Adipose tissue (tissue), 3 donors: ENCODE measurements around the gene TMED8. TPM values are rescaled to one million over a fixed set of nuclear protein-coding genes. Genes with fewer than 3 reads are reported as not detected.
A peak's percentile ranks its signal among the peaks of the same experiment; 100 is the strongest.
"Not testable (repeated sequence)": the region's sequence is repeated elsewhere in the genome, so short reads cannot be mapped to it uniquely, and the experiment has no call there.

Source experiments
- H3K27ac ChIP-seq: one replicate; pipeline ENCODE4 v1.5.1; 2013; ENCODE audit warnings: low read depth, low read length
- WGBS, 3 donors: extraction: QIAGEN DNeasy Blood & Tissue Kit; methylation state at CpG; one replicate each; pipeline ENCODE4 v1.1.7; 2013; 5-methylcytosine and 5-hydroxymethylcytosine counted together
- polyA plus RNA-seq, 3 donors: library from polyadenylated mRNA; stranded (reverse); fragments of 200-250 nt; gene quantifications; one replicate each; pipeline ENCODE4 v1.2.3, GENCODE V29; 2013
- donor health status: healthy with polysubstance abuse.
- donor health status: Bipolar disorder and iron deficiency.
- donor health status: healthy.

Gene TMED8, protein sequence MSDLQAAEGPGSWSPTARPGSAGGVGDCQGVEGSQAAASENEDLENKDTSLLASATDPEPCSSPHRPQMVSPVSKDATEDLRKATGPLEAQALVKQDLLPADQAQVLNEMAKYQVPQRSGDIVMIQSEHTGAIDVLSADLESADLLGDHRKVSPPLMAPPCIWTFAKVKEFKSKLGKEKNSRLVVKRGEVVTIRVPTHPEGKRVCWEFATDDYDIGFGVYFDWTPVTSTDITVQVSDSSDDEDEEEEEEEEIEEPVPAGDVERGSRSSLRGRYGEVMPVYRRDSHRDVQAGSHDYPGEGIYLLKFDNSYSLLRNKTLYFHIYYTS
- 1 to 10 TPM; 3.0 to 6.4 (median 4.2) TPM for polyA plus RNA-seq

DNA sequence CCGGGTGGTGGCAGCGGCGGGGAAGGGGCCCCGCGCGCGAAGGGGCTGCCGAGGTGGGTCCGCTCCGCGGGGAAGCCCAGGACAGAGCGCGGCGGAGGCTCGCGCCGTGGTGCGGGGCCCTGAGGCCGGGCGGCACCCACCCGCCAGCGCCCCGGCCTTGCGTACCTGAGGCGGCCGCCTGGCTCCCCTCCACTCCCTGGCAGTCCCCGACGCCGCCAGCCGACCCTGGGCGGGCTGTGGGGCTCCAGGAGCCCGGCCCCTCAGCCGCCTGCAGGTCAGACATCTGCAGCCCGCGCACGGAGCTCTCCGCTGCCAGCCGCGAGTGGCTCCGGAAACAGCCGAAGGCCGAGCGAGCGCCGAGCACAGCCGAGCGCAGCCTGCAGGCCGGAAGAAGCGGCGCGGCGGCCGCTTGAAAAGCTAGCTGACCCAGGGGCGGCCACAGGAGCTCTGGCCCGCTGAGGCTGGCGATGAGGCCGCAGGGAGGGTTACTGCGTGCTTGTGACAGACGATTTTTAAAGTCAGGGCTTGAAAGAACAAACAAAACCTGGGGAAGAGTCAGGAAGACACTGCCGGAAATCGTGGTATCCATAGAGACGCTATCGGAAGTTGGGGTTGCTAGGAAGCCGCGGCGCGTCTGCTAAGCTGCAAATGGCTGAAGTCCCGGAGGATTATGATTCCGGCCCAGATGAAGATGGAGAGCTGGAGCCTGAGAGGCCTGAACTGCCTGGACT, at the start of gene TMED8, which contains the start of gene SAMD15:
Gene TMED8, minus strand, starts transcription at position 324 of the 731 bp plus-strand sequence. Its CDS starts 41 bp downstream, at position 283.
Gene SAMD15, plus strand, starts transcription at position 609 of the 731 bp plus-strand sequence. Its CDS starts 40 bp downstream, at position 649.
- no peak within 1 kb of the TSS for H3K27ac ChIP-seq
- 0% methylated on average over 51 to 69 of the region's 69 CpGs for WGBS, 3 donors

DNA sequence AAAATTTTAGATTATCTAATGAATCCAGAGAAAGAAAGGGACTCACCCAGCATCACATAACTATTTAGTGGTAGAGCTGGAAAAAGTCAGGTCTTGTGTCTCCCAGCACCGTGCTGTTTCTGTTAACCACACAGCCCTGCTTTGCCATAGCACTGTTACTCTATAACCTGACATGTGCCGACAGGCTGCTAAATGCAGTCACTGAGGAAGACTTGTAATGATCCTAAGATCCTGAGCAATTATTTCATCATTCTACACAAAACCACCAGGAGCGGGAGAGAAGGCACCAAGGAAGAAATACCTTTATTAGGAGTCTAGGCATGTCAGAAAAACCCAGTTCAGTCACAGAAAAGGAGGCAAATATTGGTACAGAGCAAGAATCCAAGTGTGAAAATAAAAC, 49.5 kb upstream of the TMED8 start:
- WGBS, 3 donors: 92 to 98% (median 98%) methylated on average over 3 of the region's 3 CpGs
- no peak overlapping the region for H3K27ac ChIP-seq

DNA sequence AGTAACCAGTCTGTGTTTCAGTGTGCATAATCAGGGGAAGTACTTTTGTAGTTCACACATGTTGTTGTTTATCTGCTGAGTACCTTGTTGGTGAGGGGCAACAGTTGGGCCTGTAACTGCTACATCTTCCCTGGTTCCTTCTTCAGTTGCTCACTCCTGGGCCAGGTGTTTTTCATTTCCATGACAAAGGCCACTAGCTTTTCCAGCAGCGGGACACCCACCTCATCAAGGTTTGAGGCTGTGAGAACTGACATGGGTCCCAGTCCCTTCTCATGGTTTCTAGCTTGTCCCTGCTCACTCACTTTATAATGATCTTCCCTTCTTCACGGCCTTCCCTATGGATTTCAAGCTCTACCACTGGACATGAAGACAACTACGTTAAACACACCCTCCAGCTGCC, 48.0 kb upstream of the TMED8 start:
- 91 to 93% (median 92%) methylated on average over 3 of the region's 3 CpGs for WGBS, 3 donors
- no peak overlapping the region for H3K27ac ChIP-seq

DNA sequence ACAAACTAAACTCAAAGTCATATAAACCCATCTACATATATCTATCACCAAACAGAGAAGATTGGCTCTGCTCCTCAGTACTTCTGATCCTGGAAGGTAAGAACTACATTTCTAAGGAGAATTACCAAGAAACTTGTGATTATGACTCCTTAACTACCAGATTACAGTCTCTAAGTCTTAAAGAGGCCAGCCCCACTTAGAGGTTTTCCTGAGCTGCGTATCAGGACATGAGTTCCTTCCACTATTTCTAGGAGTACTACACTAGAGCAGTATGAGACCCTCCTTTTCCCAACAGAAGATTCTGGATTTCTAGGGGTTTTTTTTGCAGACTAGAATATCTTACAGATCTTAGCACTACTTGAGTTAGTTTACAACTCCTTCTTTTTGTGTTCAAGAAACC, 46.5 kb upstream of the TMED8 start, which contains the start of gene NOXRED1:
Gene NOXRED1, minus strand, starts transcription at position 101 of the 400 bp plus-strand sequence. CDS start 634 bp downstream, outside the sequence.
- 95 to 100% (median 98%) methylated on average over 1 of the region's 1 CpG for whole genome bisulfite sequencing, 3 donors

DNA sequence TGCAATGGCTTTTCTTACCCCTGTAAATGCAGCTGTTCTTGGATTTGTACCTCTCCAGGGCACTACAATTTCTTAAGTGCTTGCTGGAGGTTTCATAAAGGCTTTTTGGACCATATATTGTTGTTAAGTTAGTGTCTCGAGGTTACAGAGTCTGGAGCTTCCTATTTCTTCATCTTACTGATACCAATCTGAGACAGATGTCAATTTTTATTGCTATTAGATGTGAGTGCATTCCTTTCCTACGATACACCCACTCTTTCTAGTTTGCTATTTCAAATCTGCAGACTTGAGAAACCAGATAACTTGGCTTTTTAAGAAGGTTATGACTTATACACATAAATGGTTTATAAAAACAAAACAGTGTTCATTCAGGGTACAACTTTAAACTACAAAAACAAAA, 44.3 kb upstream of the TMED8 start:
- WGBS, 3 donors: 50 to 88% (median 79%) methylated on average over 2 of the region's 2 CpGs
- H3K27ac ChIP-seq: no peak overlapping the region

More for the DNA sequence above, 46.5 kb upstream of the TMED8 start, which contains the start of gene NOXRED1:
- no peak within 1 kb of the TSS for H3K27ac ChIP-seq

DNA sequence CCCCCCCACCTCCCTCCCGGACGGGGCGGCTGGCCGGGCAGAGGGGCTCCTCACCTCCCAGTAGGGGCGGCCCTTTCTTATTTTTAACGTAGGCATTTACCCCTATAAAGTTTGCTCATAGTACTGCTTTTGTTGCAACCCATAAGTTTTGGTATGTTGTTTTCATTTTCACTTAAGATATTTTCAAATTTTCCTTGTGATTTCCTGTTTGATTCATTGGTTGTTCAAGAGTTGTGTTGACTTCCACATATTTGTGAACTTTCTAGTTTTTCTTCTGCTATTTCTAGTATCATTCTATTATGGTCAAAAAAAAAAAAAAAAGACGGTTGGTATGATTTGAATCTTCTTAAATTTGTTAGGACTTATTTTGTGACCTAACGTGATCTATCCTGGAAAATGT, 39.9 kb upstream of the TMED8 start:
- H3K27ac ChIP-seq: no peak overlapping the region
- 85 to 92% (median 92%) methylated on average over 6 to 8 of the region's 8 CpGs for WGBS, 3 donors

DNA sequence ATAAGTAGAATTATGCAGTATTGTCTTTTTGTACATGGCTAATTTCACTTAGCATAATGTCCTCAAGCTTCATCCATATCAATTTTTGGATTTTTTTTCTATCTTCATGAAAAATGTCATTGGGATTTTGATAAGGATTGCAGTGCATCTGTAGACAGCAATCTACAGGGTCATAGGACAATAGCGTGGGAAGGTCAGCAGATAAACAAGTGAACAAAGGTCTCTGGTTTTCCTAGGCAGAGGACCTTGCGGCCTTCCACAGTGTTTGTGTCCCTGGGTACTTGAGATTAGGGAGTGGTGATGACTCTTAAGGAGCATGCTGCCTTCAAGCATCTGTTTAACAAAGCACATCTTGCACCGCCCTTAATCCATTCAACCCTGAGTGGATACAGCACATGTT, 39.2 kb upstream of the TMED8 start:
- H3K27ac ChIP-seq: not testable (repeated sequence)
- WGBS, 3 donors: 73 to 99% (median 97%) methylated on average over 2 of the region's 3 CpGs

DNA sequence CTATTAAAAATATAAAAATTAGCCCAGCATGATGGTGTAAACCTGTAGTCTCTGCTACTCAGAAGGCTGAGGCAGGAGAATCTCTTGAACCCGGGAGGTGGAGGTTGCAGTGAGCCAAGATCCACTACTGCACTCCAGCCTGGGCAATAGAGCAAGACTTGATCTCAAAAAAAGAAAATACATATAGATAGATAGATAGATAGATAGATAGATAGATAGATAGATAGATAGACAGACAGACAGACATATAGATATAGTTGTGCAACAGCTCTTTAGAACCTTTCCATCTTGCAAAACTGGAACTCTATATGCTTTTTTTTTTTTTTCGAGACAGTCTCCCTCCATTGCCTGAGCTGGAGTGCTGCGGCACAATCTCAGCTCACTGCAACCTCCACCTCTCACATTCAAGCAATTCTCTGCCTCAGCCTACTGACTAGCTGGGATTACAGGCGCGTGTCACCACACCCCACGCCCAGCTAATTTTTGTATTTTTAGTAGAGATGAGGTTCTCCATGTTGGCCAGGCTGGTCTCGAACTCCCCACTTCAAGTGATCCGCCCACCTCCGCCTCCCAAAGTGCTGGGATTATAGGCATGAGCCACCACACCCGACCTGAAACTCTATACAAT, 38.6 kb upstream of the TMED8 start:
- 94 to 95% (median 94%) methylated on average over 10 of the region's 10 CpGs for WGBS, 3 donors
- H3K27ac ChIP-seq: not testable (repeated sequence)

DNA sequence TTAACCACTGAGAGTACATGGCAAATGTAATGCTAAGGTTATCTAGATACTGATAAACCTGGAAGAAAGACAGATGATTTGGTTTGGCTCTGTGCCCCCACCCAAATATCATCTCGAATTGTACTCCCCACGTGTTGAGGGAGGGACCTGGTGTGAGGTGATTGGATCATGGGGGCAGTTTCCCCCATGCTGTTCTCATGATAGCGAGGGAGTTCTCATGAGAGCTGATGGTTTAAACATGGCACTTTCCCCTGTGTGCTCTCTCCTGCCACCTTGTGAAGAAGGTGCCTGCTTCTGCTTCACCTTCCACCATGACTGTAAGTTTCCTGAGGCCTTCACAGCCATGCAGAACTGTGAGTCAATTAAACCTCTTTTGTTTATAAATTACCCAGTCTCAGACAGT, 32.2 kb upstream of the TMED8 start:
- 40 to 50% (median 40%) methylated on average over 3 of the region's 3 CpGs for WGBS, 3 donors
- H3K27ac ChIP-seq: no peak overlapping the region

DNA sequence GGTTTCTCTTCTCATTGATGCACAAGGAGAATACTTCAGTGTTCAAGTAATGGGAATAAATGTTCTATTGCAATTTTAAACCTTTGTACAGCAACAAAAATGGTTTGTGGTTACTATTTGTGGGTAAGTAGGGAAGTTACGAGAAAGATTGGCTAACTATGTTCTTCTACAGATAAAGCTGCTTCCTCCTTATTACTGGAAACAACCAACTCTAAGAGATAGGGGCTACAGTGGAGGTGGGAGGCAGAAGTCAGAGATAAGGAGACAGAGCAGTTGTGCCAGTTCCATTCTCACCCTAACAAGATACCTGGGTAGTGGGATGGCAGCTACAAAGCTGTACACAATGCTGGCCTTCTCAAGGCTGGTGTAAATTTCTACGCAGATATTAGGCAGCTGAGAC, 30.3 kb upstream of the TMED8 start:
- WGBS, 3 donors: 57 to 93% (median 69%) methylated on average over 2 of the region's 2 CpGs
- H3K27ac ChIP-seq: peak overlapping the region; percentile 28

DNA sequence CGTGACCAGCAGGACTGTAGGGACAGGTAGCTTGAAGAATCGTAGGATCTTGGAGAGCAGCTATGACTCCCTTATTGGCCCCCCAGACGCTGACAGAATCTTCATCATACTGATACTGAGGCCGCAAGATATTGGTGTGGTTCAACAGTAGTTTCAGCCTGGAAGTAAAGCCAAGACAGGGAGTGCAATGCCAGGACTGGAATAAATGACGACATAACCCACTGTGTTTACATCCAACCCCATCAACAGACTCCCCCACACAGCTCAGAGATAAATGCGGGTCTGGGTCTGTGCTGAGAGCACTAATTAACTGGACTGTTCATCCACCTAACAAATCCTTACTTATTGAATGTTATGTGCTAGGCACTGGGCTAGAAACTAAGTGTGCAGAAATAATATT, 29.8 kb upstream of the TMED8 start:
- 14 to 68% (median 42%) methylated on average over 6 of the region's 6 CpGs for WGBS, 3 donors
- no peak overlapping the region for H3K27ac ChIP-seq

DNA sequence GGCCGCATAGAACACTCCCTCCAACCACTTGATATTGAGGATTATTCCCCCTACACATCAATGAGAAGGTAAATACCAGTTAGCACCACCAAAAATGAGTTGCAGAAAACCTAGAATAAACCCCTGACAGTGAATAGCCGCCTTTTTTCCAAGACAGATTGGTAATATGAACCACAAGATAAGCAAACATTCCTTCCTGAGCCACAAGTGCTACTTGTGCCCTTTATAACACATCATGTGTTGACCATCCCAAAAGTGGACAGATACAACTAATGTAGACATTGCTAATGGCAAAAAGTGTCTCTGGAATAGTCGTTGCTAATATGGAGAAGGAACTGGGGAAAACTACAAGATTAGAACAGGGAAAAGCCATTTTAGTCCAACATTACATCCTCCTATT, 29.2 kb upstream of the TMED8 start:
- no peak overlapping the region for H3K27ac ChIP-seq

DNA sequence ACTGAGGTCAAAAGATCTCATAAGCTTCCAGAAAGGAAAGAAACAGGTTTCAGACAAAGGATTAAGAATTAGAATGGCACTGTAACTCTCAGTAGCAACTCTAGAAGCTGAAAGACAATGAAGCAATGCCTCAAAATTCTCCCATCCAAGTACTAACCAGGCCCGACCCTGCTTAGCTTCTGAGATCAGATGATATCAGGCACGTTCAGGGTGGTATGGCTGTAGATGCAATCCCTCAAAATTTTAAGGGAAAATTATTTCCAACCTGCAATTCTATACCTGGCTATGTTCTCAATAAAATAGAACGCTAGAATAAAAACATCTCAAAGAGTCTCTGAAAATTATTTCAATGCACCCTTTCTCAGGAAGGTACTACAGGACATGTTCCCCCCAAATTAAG, 26.9 kb upstream of the TMED8 start:
- 86 to 92% (median 90%) methylated on average over 3 of the region's 3 CpGs for WGBS, 3 donors
- no peak overlapping the region for H3K27ac ChIP-seq

More for the DNA sequence above, 29.2 kb upstream of the TMED8 start:
- WGBS, 3 donors: 42 to 60% (median 52%) methylated on average over 3 of the region's 3 CpGs

DNA sequence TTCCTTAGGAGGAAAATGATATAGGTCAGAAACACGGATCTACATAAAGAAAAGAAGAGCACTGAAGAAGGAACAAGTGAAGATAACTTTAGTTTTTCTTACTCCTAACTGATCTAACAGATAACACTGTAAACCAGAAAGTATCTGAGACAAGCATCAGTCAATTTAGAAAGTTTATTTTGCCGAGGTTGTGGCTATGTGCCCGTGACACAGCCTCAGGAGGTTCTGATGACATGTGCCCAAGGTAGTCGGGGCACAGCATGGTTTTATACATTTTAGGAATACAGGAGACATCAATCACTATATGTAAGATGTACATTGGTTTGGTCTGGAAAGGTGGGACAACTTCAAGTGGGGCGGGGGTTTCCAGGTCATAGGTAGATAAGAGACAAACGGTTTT, 23.3 kb upstream of the TMED8 start:
- 86 to 89% (median 88%) methylated on average over 6 of the region's 6 CpGs for WGBS, 3 donors
- H3K27ac ChIP-seq: no peak overlapping the region

DNA sequence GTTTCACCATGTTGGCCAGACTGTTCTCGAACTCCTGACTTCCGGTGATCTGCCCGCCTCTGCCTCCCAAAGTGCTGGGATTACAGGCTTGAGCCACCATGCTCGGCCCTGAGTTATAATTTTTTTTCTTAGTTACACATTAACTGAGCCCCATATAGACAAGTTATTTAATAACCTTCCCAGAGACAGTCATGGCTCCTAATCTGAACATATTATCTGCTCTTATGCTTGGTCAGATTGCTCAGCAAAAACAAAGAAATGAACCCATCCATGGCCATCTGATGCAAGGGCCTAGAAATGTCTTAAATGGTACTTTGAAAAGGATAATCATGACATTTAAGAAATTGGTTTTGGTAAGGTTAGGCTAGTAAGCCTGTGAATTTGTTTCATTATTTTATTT, 13.3 kb upstream of the TMED8 start:
- no peak overlapping the region for H3K27ac ChIP-seq
- 79 to 95% (median 91%) methylated on average over 4 of the region's 4 CpGs for WGBS, 3 donors

DNA sequence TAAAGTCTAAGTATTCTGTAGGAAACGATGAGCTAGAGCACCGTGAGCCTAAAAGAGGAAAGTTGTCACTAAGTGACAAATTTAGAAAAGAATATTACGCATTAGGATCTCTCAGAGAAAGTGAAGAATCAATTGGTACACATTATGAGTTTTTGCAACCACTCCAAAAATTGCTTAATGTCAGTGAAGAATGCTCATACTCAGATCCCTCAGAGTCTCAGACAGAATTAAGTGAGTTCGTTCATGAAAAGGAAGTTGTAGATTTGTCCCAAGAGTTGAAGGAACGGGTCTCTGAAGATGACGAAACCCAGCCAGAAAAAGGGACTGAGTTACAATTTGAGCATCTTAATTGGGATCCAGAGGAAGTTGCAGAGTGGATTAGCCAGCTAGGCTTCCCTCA, 1.8 kb upstream of the TMED8 start:
- no peak overlapping the region for H3K27ac ChIP-seq
- 59 to 86% (median 66%) methylated on average over 6 of the region's 6 CpGs for WGBS, 3 donors

DNA sequence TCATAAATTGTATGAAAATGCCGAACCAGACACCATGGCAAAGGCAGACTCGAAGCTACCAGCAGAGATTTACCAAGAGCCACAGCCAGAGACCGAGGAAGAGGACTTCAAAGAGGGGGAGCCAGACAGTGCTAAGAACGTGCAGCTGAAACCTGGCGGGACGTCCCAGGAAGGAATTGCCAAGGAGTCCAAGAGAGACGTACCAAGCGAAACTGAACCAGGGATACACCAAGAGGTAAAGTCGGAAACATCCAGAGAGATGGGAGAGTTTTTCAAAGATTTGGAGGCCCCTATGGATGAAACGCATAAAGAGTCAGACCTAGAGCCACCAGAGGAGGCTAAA, 579 bp upstream of the TMED8 start:
- WGBS, 3 donors: 12 to 17% (median 15%) methylated on average over 10 of the region's 10 CpGs
- no peak overlapping the region for H3K27ac ChIP-seq

DNA sequence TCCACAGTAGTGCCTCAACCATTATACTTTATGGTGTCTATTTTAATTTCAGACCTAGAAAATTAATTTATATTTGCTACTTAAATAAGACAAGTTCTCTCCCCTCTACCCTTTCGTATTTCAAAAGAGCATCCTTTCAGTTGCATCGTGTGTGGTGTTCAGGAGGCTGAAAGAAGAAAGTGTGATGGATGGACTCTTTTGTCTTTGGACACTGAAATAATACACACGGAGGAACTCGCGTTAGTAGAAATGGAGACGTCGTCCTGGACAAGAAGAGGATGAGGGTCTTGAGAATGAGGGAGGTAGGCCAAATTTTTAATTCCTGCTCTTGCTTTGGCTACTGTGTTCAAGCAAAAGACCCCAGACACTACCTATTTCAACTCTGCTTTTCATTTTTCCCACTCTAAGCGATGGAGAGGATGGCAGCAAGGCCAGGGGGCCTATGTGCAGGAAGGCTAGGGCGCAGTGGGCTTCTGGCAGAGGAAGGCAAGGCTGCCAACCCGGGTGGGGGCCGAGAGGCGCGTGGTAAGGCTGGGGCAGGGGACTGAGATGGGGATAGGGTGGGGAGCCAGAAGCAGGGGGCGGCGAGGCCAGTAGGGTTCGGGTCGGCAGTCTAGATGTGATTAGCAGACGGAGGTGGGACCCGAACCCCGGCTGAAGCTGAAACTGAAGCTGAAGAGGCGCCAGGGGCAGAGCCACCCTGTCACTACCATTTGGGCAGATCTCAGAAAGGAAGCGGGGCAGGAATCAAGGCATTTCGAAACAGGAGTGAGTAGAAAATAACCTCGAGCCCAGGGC, 722 bp downstream of the TMED8 start:
- no peak overlapping the region for H3K27ac ChIP-seq
- 10 to 15% (median 10%) methylated on average over 24 of the region's 24 CpGs for WGBS, 3 donors
